OCI-LY1 (cell line): ENCODE results near the gene GRHL1.

Source experiments
- H2AFZ ChIP-seq: fragments of 200-600 bp; sonication (generic), shearing (Covaris generic); 2 replicates; pipeline ENCODE4 v1.6.0; 2014; ENCODE audit warnings: antibody characterized with exemption, mild to moderate bottlenecking, low read length
- H3F3A ChIP-seq: fragments of 200-600 bp; sonication (generic), shearing (Covaris generic); 2 replicates; pipeline ENCODE4 v1.6.0; 2014; ENCODE audit warnings: mild to moderate bottlenecking, antibody characterized with exemption, low read length, moderate library complexity; ENCODE audit not compliant: insufficient read depth
- H3K27ac ChIP-seq: fragments of 200-600 bp; sonication (generic); 2 replicates; pipeline ENCODE4 v1.5.1; 2014; ENCODE audit warnings: low read length, mixed run types, mild to moderate bottlenecking, low read depth; ENCODE audit not compliant: poor library complexity, severe bottlenecking
- H3K27me3 ChIP-seq: fragments of 200-600 bp; sonication (generic); 2 replicates; pipeline ENCODE4 v1.6.0; 2014; ENCODE audit warnings: antibody characterized with exemption, mild to moderate bottlenecking, low read length, moderate library complexity; ENCODE audit not compliant: insufficient read depth
- H3K36me3 ChIP-seq: fragments of 200-600 bp; sonication (generic); 2 replicates; pipeline ENCODE4 v1.6.1; 2014; ENCODE audit warnings: mild to moderate bottlenecking, antibody characterized with exemption, low read length, moderate library complexity, mixed read lengths; ENCODE audit not compliant: insufficient read depth
- H3K4me1 ChIP-seq: fragments of 200-600 bp; sonication (generic); 2 replicates; pipeline ENCODE4 v1.5.1; 2014; ENCODE audit warnings: mild to moderate bottlenecking, low read length, moderate library complexity; ENCODE audit not compliant: insufficient read depth, severe bottlenecking
- H3K4me2 ChIP-seq: fragments of 200-600 bp; sonication (generic), shearing (Covaris generic); 2 replicates; pipeline ENCODE4 v1.6.1; 2014; ENCODE audit warnings: low read length
- H3K4me3 ChIP-seq: fragments of 200-600 bp; sonication (generic); 2 replicates; pipeline ENCODE4 v1.5.1; 2014; ENCODE audit warnings: low read length, low read depth, mild to moderate bottlenecking, mixed read lengths; ENCODE audit not compliant: poor library complexity, severe bottlenecking
- H3K79me2 ChIP-seq: fragments of 200-600 bp; shearing (Covaris generic); 2 replicates; pipeline ENCODE4 v1.6.1; 2016; ENCODE audit warnings: mixed run types, low read length, mixed read lengths; ENCODE audit not compliant: insufficient read depth
- H3K9ac ChIP-seq: fragments of 200-600 bp; sonication (generic), shearing (Covaris generic); 2 replicates; pipeline ENCODE4 v1.6.1; 2014; ENCODE audit warnings: mild to moderate bottlenecking, low read length, mixed read lengths
- H3K9me2 ChIP-seq: fragments of 200-600 bp; sonication (generic), shearing (Covaris generic); 2 replicates; pipeline ENCODE4 v1.6.1; 2014; ENCODE audit warnings: low read depth, mild to moderate bottlenecking, low read length, mixed read lengths
- H3K9me3 ChIP-seq: fragments of 200-600 bp; shearing (Covaris generic); 2 replicates; pipeline ENCODE4 v1.6.1; 2014; ENCODE audit warnings: low read length, mixed read lengths
- H4K20me1 ChIP-seq: fragments of 200-600 bp; sonication (generic), shearing (Covaris generic); 2 replicates; pipeline ENCODE4 v1.6.0; 2016; ENCODE audit warnings: mild to moderate bottlenecking, low read length; ENCODE audit not compliant: insufficient read depth
- EZH2 ChIP-seq: fragments of 200-600 bp; sonication (generic), shearing (Covaris generic); IDR thresholded peaks from 2 replicates; pipeline ENCODE4 v1.8.0; 2017; ENCODE audit warnings: borderline replicate concordance, mixed run types, mild to moderate bottlenecking, antibody characterized with exemption, low read length, moderate library complexity, mixed read lengths
- TF ChIP-seq, protein P1 (sequence below): fragments of 200-600 bp; sonication (generic), shearing (Covaris generic); IDR thresholded peaks from 2 replicates; pipeline ENCODE4 v1.5.1; 2017; ENCODE audit warnings: mild to moderate bottlenecking, antibody characterized with exemption, low read length, moderate library complexity, mixed read lengths

GRHL1 gene

GRCh38 chr2:10022445-10022844 lies 71.0 kb downstream of the GRHL1 start:
- no peaks in the 10 kb centered on the region for H3K79me2 ChIP-seq
- H3F3A ChIP-seq, result no peaks in the 10 kb centered on the region
- H3K9ac ChIP-seq, result no peak overlapping the region
- H2AFZ ChIP-seq, result no peak overlapping the region
- no peak overlapping the region for H3K4me2 ChIP-seq
- H3K4me1 ChIP-seq, result no peaks in the 10 kb centered on the region
- 0 out of 2 replicates have a peak, but pooled peaks cover 4% of the 10 kb centered on the region for H3K27me3 ChIP-seq
- no peak overlapping the region for H3K4me3 ChIP-seq
- no peaks in the 10 kb centered on the region for H3K36me3 ChIP-seq
- H3K9me2 ChIP-seq, result no peaks in the 10 kb centered on the region
- TF ChIP-seq EZH2, result no peak
- TF ChIP-seq, protein P1, sequence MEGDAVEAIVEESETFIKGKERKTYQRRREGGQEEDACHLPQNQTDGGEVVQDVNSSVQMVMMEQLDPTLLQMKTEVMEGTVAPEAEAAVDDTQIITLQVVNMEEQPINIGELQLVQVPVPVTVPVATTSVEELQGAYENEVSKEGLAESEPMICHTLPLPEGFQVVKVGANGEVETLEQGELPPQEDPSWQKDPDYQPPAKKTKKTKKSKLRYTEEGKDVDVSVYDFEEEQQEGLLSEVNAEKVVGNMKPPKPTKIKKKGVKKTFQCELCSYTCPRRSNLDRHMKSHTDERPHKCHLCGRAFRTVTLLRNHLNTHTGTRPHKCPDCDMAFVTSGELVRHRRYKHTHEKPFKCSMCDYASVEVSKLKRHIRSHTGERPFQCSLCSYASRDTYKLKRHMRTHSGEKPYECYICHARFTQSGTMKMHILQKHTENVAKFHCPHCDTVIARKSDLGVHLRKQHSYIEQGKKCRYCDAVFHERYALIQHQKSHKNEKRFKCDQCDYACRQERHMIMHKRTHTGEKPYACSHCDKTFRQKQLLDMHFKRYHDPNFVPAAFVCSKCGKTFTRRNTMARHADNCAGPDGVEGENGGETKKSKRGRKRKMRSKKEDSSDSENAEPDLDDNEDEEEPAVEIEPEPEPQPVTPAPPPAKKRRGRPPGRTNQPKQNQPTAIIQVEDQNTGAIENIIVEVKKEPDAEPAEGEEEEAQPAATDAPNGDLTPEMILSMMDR, result no peak
- no peaks in the 10 kb centered on the region for H4K20me1 ChIP-seq
- H3K9me3 ChIP-seq, result no peaks in the 10 kb centered on the region
- H3K27ac ChIP-seq, result no peak overlapping the region

GRCh38 chr2:10022966-10023662 lies 71.6 kb downstream of the GRHL1 start:
- TF ChIP-seq, protein P1, result no peak
- no peak for TF ChIP-seq EZH2
- H3K79me2 ChIP-seq, result no peaks in the 10 kb centered on the region
- H3K4me2 ChIP-seq, result no peak overlapping the region
- H2AFZ ChIP-seq, result no peak overlapping the region
- H3K4me1 ChIP-seq, result no peaks in the 10 kb centered on the region
- no peaks in the 10 kb centered on the region for H4K20me1 ChIP-seq
- H3F3A ChIP-seq, result no peaks in the 10 kb centered on the region
- H3K9ac ChIP-seq, result no peak overlapping the region
- no peaks in the 10 kb centered on the region for H3K9me2 ChIP-seq
- no peaks in the 10 kb centered on the region for H3K36me3 ChIP-seq
- no peaks in the 10 kb centered on the region for H3K9me3 ChIP-seq
- 0 out of 2 replicates have a peak, but pooled peaks cover 4% of the 10 kb centered on the region for H3K27me3 ChIP-seq
- no peak overlapping the region for H3K27ac ChIP-seq
- H3K4me3 ChIP-seq, result no peak overlapping the region

DNA sequence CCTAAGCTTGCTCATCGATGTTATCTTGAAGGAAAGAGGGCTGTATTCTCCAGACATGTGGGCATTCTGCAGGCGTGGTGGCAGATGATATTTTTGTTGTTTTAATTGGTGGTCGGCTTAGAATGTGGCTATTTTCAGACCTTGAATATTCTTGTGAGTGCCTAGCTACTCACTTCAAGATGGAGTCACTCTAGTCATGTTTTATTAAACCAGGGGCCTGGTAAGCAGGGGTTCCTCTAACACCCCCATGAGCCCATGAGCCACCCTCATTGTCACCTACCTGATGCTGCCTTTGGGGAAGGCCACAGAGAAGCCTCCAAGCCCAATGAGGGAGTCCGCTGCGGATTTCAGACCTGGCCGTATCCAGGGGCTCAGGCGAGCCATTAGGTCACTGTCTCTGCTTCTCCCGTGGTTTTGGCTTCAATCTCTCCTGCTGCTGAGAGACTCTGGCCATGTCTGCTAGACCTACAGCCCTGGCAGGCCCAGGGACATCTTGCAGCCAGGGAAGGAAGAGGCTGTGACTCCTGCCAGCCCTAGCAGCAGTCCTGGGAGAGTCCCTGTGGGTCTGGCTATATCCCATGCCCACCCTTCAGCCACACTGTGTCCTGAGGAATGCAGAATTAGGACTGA lies 75.6 kb downstream of the GRHL1 start:
- no peak overlapping the region for H3K4me3 ChIP-seq

More for the DNA sequence above, 75.6 kb downstream of the GRHL1 start:
- Histone ChIP-seq H3F3A (no peaks in the 10 kb centered on the region), H3K4me1 (no peaks in the 10 kb centered on the region), H3K27me3 (0 out of 2 replicates have a peak, but pooled peaks cover 5% of the 10 kb centered on the region), H3K36me3 (no peaks in the 10 kb centered on the region), H3K27ac (no peak overlapping the region), H2AFZ (no peak overlapping the region), H4K20me1 (no peaks in the 10 kb centered on the region), H3K79me2 (no peaks in the 10 kb centered on the region), H3K9me3 (no peaks in the 10 kb centered on the region), H3K9me2 (no peaks in the 10 kb centered on the region), H3K4me2 (no peak overlapping the region), H3K9ac (no peak overlapping the region)
- TF ChIP-seq, protein P1, result no peak
- TF ChIP-seq EZH2, result no peak
